Stimulated activated CD4-positive, alpha-beta T cell treated with anti-CD3 and anti-CD28 coated beads, Interleukin-2, amount 100 ng/mL, for 48 hours (primary cell): ENCODE data around the gene SLC25A5.
A peak's percentile ranks its signal among the peaks of the same experiment; 100 is the strongest.
"Not testable (repeated sequence)": the region's sequence is repeated elsewhere in the genome, so short reads cannot be mapped to it uniquely, and the experiment has no call there.

Experiments used
- DNase-seq, 2 donors: peaks; one replicate each; pipeline ENCODE4 v3.0.0-alpha.2; 2020

Gene SLC25A5

DNA sequence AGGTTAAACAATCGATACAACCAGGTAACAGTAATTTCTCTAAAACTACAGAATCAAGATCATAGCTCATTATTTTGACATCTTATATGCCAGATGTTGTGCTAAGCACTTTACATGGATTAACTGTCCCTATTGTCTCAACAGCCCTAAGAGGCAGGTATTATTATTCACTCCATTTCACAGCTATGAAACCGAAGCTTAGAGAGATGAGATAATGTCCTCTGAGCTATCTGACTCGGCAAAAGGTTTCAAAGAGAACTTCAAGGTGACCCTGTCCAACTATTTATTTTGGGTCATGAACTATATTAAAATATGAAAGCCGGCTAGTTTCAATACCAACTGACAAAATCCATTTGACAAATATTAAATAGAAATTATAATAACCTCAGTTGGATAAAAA, 10.3 kb downstream of the SLC25A5 start:
- no peak for DNase-seq

DNA sequence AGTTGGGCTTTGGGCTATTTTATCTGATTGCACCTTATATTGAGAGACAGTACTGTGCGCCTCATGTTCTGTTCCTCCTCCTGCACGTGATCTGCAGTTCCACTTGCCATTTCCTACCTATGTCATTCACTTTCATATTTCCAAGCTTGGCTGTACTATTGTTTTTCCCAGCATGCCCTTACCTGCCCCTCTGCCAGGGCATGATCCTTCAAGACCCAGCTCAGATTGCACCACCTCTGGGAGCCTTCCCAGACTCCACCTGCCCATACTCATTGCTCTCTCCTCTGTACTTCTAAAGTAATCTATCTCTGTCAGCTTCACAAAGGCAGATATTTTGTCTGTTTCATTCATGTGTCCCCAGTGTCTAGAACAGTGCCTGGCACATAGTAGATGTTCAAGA, 11.6 kb downstream of the SLC25A5 start:
- DNase-seq = no peak

DNA sequence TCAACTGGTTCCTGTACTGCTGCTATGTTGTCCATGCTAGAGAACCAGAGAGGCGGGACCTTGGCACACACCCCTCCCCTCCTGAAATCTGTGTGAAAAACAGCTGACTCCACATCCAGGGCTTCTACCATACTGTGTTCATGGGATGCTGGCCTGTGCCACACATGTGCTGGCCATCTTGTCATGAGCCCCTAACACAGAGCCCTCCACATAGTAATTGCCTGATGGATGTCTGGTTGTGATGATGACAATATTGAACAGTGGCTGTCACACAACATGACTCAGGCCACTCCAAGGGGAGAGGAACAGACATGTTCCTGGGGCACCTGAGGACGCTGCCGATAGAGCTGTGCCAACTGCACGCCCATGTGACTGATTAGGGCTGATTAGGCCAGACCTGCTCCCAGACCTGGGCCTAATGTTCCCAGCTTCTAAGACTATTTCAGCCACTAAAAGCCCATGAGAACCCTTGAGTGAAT, 13.1 kb downstream of the SLC25A5 start:
- DNase-seq = no peak

DNA sequence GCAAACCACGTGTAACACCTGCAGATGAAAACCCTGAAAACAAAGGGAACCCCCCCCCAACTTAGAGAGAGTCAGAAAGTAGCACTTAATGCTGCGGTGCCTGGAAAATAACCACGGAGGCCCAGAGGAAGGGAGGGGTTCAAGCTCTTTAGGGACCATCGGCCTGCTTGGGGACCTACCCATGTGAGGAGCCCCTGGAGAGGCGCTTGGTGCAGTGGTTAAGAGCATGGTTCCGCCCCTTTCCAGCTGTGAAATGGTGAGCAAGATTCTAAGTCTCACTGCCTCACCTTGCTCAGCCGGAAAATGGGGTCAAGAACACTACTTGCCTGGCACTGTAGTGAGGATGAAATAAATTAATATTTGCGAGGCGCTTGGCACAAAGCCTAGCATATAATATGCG, 13.8 kb downstream of the SLC25A5 start:
- no peak for DNase-seq

DNA sequence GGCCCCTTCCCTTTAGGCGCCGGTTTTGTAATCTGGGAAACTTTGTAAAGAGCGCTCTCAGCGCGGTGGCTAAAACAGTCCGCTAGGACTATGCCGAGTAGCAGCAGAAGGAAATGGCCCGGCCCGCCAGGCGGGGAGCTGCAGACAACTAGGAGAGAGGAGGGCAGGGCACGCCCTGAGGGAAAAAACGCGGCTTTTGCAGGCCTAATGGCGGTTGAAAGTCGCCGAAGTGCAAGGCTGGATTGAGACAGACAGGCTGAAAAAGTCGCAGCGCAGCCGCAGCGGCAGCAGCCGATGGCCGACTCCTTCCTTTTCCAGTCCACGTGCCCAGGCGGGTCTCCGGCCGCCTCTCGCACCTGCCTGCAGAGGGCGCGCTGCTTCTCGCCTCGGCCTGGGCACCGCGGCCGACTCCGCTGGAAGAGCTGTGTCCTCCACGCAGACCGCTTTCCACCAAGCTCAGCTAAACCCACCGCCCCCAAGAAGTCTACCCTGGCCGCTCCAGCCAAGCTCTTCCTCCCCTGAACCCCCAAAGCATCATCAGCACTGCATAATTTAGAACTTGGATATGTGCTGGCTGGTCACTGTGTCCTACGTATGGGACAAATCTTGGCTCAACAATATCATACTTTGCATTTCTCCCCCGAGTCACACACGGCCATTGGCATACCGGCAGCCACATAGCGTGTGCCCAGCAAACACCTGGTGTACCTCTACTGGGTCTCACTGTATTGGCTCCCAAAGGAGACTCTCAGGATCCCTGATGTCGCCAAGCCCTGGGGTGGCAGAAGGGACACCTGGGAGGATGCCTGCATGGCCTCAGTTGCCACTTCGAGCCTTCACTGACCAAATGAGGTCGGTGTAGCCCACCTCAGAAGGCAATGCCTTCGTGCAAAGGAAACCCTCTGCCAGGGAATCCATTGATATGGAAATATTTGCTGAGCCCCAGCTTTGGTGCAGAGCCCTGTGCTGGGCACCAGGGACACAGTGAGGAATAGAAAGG, 14.5 kb downstream of the SLC25A5 start:
- DNase-seq = peak; percentile 62 to 67

DNA sequence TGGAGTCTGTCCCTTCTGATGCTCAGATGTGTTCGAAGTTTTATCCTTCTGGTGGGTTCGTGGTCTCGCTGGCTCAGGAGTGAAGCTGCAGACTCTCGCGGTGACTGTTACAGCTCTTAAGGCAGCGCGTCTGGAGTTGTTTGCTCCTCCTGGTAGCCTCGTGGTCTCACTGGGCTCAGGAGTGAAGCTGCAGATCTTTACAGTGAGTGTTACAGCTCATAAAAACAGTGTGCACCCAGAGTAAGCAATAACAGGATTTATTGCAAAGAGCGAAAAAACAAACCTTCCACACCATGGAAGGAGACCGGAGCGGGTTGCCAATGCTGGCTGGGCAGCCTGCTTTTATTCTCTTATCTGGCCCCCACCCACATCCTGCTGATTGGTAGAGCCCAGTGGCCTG, 18.5 kb downstream of the SLC25A5 start:
- no peak for DNase-seq

DNA sequence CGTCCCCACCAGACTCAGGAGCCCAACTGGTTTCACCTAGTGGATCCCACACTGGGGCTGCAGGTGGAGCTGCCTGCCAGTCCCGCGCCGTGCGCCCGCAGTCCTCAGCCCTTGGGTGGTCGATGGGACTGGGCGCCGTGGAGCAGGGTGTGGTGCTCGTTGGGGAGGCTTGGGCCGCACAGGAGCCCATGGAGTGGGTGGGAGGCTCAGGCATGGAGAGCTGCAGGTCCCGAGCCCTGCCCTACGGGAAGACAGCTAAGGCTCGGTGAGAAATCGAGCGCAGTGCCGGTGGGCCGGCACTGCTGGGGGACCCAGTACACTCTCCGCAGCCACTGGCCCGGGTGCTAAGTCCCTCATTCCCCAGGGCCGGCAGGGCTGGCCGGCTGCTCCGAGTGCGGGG, 19.5 kb downstream of the SLC25A5 start:
- not testable (repeated sequence) for DNase-seq

DNA sequence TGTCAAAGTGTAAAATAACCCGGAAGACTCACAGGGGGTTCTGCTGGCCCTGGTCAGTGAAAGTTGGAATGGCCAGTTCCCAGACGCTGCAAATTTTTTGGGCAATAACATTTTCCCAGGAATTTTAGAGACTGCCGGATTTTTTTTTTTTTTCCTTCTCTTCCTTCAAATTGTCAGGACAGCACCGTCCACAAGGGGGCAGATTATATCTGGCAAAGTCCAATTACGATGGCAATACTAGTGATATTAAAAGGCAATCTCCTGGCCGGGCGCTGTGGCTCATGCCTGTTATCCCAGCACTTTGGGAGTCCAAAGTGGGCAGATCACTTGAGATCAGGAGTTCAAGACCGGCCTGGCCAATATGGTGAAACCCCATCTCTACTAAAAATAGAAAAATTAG, 20.5 kb downstream of the SLC25A5 start:
- DNase-seq = peak; percentile 19 to 36

DNA sequence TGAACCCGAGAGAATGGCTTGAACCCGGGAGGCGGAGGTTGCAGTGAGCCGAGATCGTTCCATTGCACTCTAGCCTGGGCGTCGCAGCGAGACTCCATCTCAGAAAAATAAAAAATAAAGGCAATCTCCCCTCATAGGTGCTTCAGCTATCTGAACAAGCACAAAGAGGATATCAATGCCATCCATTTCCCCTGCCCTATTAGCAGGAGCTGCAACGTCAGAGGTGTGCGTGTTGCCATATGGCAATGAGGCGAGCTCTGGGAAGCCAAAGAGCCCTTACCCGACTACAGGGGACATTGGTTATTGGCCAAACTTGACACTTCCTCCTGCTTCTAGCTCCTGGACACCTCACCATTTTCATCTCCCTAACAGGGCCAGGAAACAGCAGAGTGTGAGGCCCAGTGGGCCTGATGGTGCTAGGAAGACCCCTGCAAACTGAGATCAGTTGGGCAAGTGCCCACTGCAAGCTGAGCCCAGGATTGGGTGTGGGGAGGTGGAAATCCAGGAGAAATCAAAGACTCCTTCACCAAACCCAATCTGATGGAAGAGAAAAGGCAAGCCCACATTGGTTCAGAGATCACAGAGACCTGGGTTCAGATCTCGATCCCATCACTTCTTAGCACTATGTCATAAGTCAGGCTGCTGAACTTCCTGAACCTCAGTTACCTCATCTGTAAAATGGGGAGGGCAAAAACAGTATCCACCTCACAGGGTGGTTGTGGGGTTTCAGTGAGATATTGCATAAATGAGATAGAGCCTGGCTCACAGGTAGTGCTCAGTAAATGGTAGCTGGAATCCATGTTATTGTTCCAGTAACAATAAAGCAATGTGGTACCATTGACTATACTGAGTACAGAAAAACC, 21.2 kb downstream of the SLC25A5 start:
- DNase-seq = no peak

DNA sequence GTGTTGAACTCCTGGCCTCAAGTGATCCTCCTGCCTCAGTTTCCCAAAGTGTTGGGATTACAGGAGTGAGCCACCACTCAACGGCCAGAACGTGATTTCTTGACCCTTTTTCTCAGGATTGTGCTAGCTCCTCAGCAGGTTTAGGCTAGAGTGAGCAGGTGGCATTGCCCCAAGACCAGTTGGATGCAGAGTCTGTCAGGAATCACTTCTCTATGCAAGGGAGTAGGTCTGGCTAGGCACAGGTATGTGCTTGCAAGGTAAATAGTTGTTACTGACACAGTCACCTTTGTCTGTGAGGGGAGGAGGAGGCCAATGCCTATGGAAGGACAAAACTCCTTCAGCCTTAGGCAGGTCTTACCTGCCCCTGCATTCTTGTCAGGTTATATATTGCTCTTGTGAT, 24.2 kb downstream of the SLC25A5 start:
- no peak for DNase-seq

DNA sequence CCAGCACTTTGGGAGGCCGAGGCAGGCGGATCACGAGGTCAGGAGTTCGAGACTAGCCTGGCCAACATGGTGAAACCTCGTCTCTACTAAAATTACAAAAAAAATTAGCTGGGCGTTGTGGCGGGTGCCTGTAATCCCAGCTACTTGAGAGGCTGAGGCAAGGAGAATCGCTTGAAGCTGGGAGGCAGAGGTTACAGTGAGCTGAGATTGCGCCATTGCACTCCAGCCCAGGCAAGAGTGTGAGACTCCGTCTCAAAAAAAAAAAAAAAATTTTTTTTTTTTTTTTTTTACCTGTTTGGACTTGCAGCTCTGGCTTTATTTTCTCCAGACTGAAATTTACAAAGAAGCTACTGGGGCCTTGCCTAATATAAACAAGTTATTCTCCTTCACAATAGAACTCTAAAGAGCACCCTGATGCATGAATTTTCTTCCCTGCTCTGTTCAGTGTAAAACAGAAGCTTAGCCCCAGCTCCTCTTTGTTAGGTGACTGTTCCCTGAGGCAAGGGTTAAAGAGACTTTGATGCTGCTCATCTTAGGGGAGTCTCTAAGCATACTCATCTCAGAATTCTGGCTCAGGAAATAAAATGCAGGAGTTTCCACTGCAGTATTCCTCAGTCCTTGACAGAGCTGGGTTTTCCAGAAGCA, 25.7 kb downstream of the SLC25A5 start:
- not testable (repeated sequence) for DNase-seq

DNA sequence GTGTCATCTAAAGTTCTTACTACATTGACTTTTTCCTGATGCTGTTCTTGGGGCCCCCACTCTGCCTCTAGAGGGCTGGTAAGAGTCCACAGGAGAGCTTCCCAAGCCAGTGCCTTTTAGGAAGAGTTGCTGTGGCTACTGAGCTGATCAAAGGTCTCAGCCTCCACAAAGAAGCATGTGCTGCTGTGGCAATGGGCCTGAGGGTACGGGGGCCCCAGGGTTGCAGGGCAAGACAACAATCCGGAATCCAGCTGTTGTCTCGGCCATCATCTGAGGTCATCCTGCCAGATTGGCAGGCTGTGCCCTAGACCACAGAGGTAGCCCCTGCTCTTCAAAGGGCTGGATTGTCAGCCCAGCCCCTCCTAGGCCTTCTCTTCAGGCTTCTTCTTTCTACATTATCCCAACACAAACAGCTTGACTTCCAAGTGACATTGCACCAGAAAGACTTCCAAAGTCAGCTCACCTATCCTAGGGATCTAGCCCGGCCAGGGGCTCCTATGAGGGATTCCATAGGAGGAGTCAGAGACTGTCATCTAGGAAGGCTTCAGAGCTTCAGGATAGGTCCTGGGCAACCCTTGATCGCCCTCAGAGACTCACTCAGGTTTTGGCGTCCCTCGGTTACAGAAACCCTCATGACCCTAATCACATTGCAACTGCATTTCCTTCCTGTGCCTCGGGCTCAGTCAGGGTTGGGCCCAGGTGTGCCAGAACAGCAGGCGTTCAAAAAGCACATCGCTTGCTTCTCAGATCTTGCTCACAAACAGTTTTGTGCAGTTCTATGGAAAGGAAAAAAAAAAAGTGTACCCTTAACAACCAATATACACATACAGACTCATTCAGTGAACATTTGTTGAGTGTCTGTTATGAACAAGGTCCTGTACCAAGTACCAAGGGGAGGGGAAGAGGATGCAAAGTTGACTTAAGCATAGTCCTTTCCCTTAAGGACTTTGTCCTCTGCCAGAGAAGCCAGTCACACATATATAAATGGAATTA, 27.8 kb downstream of the SLC25A5 start:
- DNase-seq = no peak

DNA sequence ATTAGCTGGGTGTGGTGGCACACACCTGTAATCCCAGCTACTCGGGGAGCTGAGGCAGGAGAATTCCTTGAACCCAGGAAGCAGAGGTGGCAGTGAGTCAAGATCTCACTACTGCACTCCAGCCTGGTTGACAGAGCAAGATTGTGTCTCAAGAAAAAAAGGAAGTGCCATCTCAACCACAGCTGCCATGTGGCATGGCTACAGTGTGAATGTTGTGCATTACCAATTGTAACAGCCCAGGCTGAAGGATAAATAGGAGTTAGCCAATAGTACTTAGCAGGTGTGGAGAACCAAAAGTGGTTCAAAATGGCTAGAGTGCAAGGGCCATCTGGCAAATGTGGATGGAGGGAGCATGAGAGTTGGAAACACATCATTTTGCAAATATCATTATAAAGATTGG, 28.9 kb downstream of the SLC25A5 start:
- DNase-seq = no peak

DNA sequence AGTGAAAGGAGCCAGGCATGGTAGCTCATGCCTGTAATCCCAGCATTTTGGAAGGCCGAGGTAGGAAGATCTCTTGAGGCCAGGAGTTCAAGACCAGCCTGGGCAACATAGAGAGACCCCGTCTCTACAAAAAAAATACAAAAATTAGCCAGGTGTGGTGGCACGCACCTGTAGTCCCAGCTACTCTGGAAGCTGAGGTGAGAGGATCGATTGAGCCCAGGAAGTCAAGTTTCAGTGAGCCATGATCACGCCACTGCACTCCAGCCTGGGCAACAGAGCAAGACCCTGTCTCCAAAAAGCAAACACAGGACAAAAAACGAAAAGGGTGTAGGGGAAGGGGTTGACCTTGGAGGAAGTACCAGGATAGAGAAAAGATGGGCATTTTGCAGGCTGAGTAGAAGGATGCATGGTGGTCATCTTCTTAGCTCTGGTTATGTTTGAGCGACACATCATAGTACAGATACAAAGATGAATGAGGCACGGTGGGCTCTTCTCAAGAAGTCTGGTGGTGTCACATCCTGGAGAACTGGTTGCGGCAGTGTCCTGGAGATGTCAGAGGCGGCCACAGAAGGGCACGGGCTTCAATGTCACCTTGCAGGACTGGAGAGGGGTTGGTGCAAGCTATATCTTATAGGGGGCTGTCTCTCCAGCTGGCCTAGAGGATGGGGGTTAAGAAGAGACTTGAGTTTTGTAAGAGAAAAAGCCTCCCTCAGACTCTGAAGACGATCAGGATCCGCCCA, 32.0 kb downstream of the SLC25A5 start:
- no peak for DNase-seq

DNA sequence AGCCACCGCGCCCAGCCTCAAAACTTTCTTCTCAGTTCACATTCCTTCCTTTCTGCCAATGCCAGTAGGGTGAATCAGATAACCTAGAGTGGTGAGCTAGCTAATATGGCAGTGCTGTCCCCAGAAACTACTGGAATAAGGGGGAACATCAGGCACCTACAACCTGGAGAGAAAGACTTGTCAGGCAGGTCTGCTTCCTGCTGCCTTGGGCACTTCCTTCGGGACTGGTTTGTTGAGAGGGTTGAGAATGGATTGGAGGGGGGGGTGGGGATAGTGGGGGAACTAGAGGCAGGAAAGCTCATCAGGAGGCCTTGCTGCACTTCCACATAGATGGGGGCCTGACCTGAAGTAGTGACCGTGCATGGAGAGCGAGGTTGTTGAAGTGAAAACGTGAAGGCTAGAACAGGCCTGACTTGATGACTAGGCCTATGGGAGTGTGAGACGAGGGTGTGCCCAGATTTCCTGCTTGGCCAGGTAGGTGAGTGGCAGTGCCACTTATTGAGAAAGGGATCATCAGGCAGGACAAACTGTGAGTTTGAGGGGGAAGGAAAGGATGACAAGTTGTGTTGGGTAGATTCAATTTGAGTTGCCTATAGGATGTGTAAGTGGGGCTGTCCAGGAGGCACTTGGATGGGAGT, 33.4 kb downstream of the SLC25A5 start:
- no peak for DNase-seq

DNA sequence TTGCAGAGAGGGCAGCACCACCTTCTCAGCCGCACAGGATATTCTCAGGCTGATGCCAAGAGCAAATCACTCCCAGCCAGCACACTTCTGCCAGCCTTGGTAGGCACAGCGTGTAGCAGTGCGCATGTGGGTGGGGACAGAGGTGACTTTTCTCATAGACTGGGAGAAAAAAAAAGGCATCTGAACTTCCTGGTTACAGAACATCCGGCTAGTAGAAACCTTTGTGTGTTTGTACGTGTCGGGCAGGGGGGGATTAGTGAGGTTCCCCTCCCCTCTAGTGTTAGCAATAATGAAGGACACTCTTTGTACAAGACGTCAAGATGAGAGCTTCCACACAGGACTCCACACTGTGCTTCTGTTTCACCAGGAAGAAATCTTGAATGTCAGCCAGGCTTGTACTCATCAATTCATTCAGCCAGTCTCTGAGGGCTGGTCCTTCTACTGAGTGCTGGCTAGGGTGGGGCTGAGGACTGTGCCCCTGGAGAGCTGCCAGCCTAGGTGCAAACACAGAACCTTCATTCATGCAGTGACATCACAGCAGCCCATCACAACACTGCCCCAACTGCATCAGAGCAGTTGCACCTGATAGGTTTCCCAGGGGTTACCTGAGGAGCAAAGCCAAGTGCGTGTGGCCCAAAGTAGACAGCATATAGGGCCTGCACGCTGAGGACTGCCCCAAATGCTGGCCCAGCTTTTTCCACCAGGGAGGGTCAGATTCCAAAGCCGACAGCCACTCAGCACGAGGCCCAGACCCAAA, 34.7 kb downstream of the SLC25A5 start:
- no peak for DNase-seq

DNA sequence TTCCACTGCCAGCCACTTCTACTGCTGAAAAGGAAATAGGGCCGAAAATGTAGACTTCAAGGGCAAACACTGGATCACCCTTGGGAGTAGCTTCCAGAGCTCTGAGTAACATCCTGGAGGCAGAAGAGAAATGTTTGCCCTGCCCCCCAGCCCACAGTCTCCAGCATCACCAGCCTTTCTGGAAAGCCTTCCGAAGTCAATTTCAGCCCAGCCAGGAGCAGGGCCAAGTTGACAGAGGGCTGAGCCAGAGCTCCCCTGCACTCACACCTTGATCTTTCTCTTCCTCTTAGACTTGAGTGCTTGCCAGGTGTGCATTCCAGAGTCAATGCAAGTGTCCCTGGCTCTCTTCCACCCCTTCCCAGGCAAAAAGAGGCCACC, 35.2 kb downstream of the SLC25A5 start:
- no peak for DNase-seq

DNA sequence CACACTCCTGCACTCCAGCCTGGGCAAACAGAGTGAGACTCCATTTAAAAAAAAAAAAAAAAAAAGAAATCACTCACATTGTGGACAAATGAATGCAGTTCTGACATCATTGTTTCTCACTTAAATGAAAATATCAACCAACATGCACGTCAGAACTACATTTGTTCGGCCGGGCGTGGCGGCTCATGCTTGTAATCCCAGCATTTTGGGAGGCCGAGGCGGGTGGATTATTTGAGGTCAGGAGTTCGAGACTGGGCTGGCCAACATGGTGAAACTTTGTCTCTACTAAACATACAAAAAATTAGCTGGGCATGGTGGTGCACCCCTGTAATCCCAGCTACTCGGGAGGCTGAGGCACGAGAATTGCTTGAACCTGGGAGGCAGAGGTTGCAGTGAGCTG, 36.9 kb downstream of the SLC25A5 start:
- not testable (repeated sequence) for DNase-seq

DNA sequence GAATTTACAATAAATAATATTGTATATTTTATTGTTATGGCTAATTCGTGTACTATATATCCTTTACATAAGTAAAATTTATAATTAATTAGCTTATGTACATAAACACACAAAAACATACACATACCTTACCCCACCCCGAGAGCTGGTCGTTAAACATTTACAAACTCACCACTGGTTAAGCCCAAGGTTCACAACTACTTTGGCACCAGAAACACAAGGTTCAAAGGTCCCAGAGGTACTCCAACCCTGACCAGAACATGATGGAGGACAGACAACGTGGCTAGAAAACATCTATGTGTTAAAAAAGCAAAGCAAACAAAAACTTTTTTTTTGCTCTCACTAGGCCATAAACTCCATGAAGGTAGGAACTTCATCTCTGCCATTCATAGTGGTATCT, 37.7 kb downstream of the SLC25A5 start:
- DNase-seq = no peak

DNA sequence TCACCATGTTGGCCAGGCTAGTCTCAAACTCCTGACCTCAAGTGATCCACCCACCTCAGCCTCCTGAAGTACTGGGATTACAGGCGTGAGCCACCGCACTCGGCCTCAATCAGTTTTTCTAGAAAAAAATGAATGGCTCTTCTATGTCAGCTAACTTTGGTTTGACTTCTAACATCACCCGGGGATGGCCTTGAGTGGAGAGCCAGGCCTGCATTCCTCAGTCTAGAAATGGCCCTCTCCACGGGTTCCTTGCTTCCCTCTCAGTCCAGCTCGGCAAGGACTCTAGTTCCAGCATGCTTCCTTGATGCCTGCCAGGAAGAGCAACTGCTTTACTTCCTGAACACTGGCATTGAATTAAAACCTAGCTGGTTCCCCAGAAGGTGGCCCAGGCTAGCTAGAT, 39.0 kb downstream of the SLC25A5 start:
- DNase-seq = no peak
